Measurements from ENCODE around the gene HCFC1R1.

HCFC1R1 gene

DNA sequence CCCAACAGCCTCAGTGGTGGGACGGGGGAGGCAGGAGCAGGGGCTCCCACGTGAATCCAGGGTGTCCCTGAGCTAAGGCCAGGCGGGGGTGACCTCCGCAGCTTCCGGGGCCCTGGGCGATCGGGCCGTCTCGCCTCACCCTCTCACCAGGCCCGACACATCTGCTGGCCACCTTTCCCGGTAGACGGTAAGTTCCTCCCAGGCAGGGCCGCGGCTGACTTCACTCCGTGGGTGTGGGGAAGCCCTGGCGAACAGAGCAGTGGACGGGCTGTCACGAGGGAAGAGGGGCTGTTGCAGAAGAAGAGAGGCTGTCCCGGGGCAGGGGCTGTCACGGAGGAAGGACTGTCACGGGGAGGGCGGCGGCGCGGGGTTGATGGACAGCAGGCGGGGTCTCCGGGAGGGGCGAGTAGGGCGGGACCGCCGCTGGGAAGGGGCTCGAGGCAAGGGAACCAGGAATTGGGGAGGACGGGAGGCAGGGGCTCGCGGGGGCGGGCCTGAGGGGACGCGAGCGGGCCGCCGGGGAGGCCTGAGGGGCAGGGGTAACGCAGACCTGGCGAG, 44.0 kb downstream of the HCFC1R1 start:
- Histone ChIP-seq H2AFZ (ENCODE audit: low read depth) (peak overlapping the region; percentile 64), H3K4me1 (ENCODE audit: low read depth, poor library complexity, severe bottlenecking) (peaks cover 36% of the 10 kb centered on the region)
- TF ChIP-seq, protein P1, sequence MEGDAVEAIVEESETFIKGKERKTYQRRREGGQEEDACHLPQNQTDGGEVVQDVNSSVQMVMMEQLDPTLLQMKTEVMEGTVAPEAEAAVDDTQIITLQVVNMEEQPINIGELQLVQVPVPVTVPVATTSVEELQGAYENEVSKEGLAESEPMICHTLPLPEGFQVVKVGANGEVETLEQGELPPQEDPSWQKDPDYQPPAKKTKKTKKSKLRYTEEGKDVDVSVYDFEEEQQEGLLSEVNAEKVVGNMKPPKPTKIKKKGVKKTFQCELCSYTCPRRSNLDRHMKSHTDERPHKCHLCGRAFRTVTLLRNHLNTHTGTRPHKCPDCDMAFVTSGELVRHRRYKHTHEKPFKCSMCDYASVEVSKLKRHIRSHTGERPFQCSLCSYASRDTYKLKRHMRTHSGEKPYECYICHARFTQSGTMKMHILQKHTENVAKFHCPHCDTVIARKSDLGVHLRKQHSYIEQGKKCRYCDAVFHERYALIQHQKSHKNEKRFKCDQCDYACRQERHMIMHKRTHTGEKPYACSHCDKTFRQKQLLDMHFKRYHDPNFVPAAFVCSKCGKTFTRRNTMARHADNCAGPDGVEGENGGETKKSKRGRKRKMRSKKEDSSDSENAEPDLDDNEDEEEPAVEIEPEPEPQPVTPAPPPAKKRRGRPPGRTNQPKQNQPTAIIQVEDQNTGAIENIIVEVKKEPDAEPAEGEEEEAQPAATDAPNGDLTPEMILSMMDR (conservative IDR thresholded peaks at IDR 0.05; ENCODE audit: low read depth, low read length) = no peak

DNA sequence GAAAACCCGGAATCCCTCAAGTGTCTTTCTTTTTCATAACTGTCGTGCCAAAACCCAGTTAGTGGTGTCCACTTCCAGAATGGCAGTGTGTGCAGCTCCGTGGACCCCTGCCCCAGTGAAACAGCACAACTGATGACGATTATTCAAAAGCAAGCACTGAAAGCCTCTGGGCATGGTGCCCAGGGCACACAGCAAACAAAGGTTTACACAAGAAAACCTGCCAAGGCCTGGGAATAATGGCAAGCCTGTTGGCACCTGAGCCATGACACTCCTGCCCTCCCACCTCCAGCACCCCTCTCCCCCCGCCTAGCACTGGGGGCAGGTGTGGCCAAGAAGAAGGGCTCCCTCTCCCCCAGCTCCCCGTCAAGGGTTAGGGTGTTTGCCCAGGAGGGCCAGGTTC, 46.3 kb downstream of the HCFC1R1 start:
- H3K9ac ChIP-seq = no peak overlapping the region
- H4K20me1 ChIP-seq (ENCODE audit: insufficient read depth) = no peaks in the 10 kb centered on the region
- H3K27ac ChIP-seq = no peak overlapping the region

More for the DNA sequence above, 44.0 kb downstream of the HCFC1R1 start:
- peak overlapping the region; percentile 16 for H3K4me3 ChIP-seq (IDR thresholded peaks at IDR 0.05; ENCODE audit: insufficient read depth, low read depth, low read length)
- H3K27me3 ChIP-seq (ENCODE audit: insufficient read depth, low read depth) = peaks cover 11% of the 10 kb centered on the region
- peaks cover 32% of the 10 kb centered on the region; the same call in 1 of the 2 replicates for H3K79me2 ChIP-seq (ENCODE audit: insufficient read depth, low read depth)
- H3K36me3 ChIP-seq (ENCODE audit: insufficient read depth) = no peaks in the 10 kb centered on the region
- H3K27ac ChIP-seq = peak overlapping the region; percentile 38
- H3K4me2 ChIP-seq = peak overlapping the region; percentile 75
- H3K9ac ChIP-seq = peak overlapping the region; percentile 87
- no peaks in the 10 kb centered on the region for H4K20me1 ChIP-seq (ENCODE audit: insufficient read depth)

DNA sequence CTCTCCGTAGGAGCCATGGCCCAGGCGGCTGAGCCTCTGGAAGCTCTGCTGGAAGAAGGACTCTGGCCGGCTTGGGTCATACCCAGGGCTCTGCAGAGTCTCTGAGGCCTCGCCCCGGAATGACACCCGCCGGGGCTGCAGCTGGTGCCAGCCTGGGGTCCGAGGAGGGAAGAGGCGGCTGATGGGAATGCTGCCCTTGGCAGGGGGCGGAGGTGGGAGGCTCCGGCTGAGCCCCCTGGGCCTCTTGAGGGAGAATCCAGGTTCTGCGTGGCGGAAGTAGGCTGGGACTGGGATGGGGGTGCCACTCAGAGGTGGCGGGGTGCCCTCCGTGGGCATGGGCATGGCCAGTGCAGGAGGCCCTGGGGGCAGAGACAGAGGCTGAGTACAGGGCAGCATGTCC, 47.1 kb downstream of the HCFC1R1 start:
- H3K79me2 ChIP-seq (ENCODE audit: insufficient read depth, low read depth) = peaks cover 32% of the 10 kb centered on the region; the same call in 1 of the 2 replicates
- no peaks in the 10 kb centered on the region for H3K27me3 ChIP-seq (ENCODE audit: insufficient read depth, low read depth)
- no peak overlapping the region for H2AFZ ChIP-seq (ENCODE audit: low read depth)
- no peak overlapping the region for H3K4me3 ChIP-seq (IDR thresholded peaks at IDR 0.05; ENCODE audit: insufficient read depth, low read depth, low read length)
- no peak overlapping the region for H3K4me2 ChIP-seq
- no peak overlapping the region for H3K27ac ChIP-seq
- H3K36me3 ChIP-seq (ENCODE audit: insufficient read depth) = no peaks in the 10 kb centered on the region
- peaks cover 17% of the 10 kb centered on the region for H3K4me1 ChIP-seq (ENCODE audit: low read depth, poor library complexity, severe bottlenecking)
- no peak overlapping the region for H3K9ac ChIP-seq
- no peaks in the 10 kb centered on the region for H4K20me1 ChIP-seq (ENCODE audit: insufficient read depth)
- TF ChIP-seq, protein P1 (conservative IDR thresholded peaks at IDR 0.05; ENCODE audit: low read depth, low read length) = no peak

More for the DNA sequence above, 46.3 kb downstream of the HCFC1R1 start:
- TF ChIP-seq, protein P1 (conservative IDR thresholded peaks at IDR 0.05; ENCODE audit: low read depth, low read length) = no peak
- Histone ChIP-seq H3K4me1 (ENCODE audit: low read depth, poor library complexity, severe bottlenecking) (peaks cover 17% of the 10 kb centered on the region), H2AFZ (ENCODE audit: low read depth) (no peak overlapping the region), H3K79me2 (ENCODE audit: insufficient read depth, low read depth) (peaks cover 32% of the 10 kb centered on the region; the same call in 1 of the 2 replicates), H3K4me2 (no peak overlapping the region), H3K27me3 (ENCODE audit: insufficient read depth, low read depth) (no peaks in the 10 kb centered on the region), H3K4me3 (IDR thresholded peaks at IDR 0.05; ENCODE audit: insufficient read depth, low read depth, low read length) (no peak overlapping the region), H3K36me3 (ENCODE audit: insufficient read depth) (no peaks in the 10 kb centered on the region)

DNA sequence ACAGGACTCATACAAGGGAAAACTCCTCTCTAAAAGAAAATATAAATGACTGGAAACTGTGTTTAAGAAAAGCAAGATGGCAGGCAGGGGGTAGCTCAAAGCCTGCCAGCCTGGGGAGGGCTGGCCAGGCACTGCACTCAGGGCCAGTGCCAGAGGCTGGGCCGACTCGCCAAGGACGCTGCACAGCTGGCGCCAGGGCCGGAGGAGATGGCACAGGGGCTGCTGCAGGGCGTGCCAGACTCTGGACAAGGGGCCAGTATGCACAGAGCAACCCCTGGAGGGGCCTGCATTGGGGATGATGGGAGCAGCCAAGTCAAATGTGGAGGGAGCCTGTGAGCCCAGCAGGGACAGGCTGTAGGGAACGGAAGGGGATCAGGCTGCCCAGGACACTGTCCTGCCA, 47.5 kb downstream of the HCFC1R1 start:
- Histone ChIP-seq H3K79me2 (ENCODE audit: insufficient read depth, low read depth) (peaks cover 35% of the 10 kb centered on the region; the same call in 1 of the 2 replicates), H2AFZ (ENCODE audit: low read depth) (no peak overlapping the region), H4K20me1 (ENCODE audit: insufficient read depth) (no peaks in the 10 kb centered on the region), H3K4me3 (IDR thresholded peaks at IDR 0.05; ENCODE audit: insufficient read depth, low read depth, low read length) (no peak overlapping the region), H3K27ac (no peak overlapping the region), H3K4me1 (ENCODE audit: low read depth, poor library complexity, severe bottlenecking) (peaks cover 17% of the 10 kb centered on the region), H3K27me3 (ENCODE audit: insufficient read depth, low read depth) (no peaks in the 10 kb centered on the region), H3K9ac (no peak overlapping the region), H3K4me2 (no peak overlapping the region), H3K36me3 (ENCODE audit: insufficient read depth) (no peaks in the 10 kb centered on the region)
- TF ChIP-seq, protein P1 (conservative IDR thresholded peaks at IDR 0.05; ENCODE audit: low read depth, low read length) = no peak

Data from KMS-11 (cell line).